Mesenteric fat pad (tissue), 1 donor: ENCODE measurements around the gene CSRNP3. TPM values are rescaled to one million over a fixed set of nuclear protein-coding genes. Genes with fewer than 3 reads are reported as not detected.

Experiments used
- DNase-seq: peaks from one replicate; pipeline ENCODE4 v3.0.0-alpha.2; 2020; ENCODE audit warnings: low spot score
- long read RNA-seq: library from polyadenylated mRNA; unstranded; transcript quantifications from one replicate; pipeline ENCODE4 v2.0.0, GENCODE V29; 2020
- total RNA-seq: library from RNA; stranded (reverse); fragmentation: NEBNext Ultra II Directional; extraction: Animal tissue kit (Norgen Biotek cat#: 25700); gene quantifications from one replicate; pipeline ENCODE4 v1.2.1, GENCODE V29; 2021
- donor health status: DM: yes; HTN: yes; CAD: no.

The CSRNP3 gene
- 0.51 TPM for total RNA-seq
- long read RNA-seq: 0 reads

GRCh38 chr2:165469417-165469816 is at the start of gene CSRNP3:
TSS of gene CSRNP3 (plus strand) at chr2:165469698. CDS start at chr2:165595066, 125,368 bp downstream.
- DNase-seq: no peak

- DNase-seq: no peak
Measured at GRCh38 chr2:165420231-165420630, 49.3 kb upstream of the CSRNP3 start.

GRCh38 chr2:165423081-165423480 is 46.4 kb upstream of the CSRNP3 start:
- DNase-seq: no peak

- DNase-seq: no peak
Measured at GRCh38 chr2:165425556-165425955, 43.9 kb upstream of the CSRNP3 start.

- DNase-seq: no peak
Measured at GRCh38 chr2:165427686-165428085, 41.8 kb upstream of the CSRNP3 start.

- DNase-seq: no peak
Measured at GRCh38 chr2:165428926-165429325, 40.6 kb upstream of the CSRNP3 start.

- no peak for DNase-seq
Measured at GRCh38 chr2:165431014-165431413, 38.5 kb upstream of the CSRNP3 start.

GRCh38 chr2:165432234-165432966 is 37.1 kb upstream of the CSRNP3 start:
- no peak for DNase-seq

GRCh38 chr2:165434865-165435496 is 34.5 kb upstream of the CSRNP3 start:
- DNase-seq: no peak

- DNase-seq: no peak
Measured at GRCh38 chr2:165435611-165436010, 33.9 kb upstream of the CSRNP3 start.

- no peak for DNase-seq
Measured at GRCh38 chr2:165436559-165436958, 32.9 kb upstream of the CSRNP3 start.

- DNase-seq: no peak
Measured at GRCh38 chr2:165440367-165440766, 29.1 kb upstream of the CSRNP3 start.

GRCh38 chr2:165443511-165443910 is 26.0 kb upstream of the CSRNP3 start:
- no peak for DNase-seq

- DNase-seq: no peak
Measured at GRCh38 chr2:165448406-165448805, 21.1 kb upstream of the CSRNP3 start.

- DNase-seq: no peak
Measured at GRCh38 chr2:165450156-165450555, 19.3 kb upstream of the CSRNP3 start.

GRCh38 chr2:165452327-165452726 is 17.2 kb upstream of the CSRNP3 start:
- DNase-seq: no peak

- DNase-seq: no peak
Measured at GRCh38 chr2:165453561-165454094, 15.9 kb upstream of the CSRNP3 start.

- no peak for DNase-seq
Measured at GRCh38 chr2:165454905-165455304, 14.6 kb upstream of the CSRNP3 start.

GRCh38 chr2:165456027-165456426 is 13.5 kb upstream of the CSRNP3 start:
- no peak for DNase-seq

GRCh38 chr2:165462443-165462842 is 7.1 kb upstream of the CSRNP3 start:
- DNase-seq: no peak

GRCh38 chr2:165466386-165466785 is 3.1 kb upstream of the CSRNP3 start:
- no peak for DNase-seq

GRCh38 chr2:165467921-165468320 is 1.6 kb upstream of the CSRNP3 start:
- DNase-seq: no peak

GRCh38 chr2:165470361-165470760 is 863 bp downstream of the CSRNP3 start:
- DNase-seq: no peak
